ENCODE results near the gene ZNRF1.

Gene ZNRF1

DNA sequence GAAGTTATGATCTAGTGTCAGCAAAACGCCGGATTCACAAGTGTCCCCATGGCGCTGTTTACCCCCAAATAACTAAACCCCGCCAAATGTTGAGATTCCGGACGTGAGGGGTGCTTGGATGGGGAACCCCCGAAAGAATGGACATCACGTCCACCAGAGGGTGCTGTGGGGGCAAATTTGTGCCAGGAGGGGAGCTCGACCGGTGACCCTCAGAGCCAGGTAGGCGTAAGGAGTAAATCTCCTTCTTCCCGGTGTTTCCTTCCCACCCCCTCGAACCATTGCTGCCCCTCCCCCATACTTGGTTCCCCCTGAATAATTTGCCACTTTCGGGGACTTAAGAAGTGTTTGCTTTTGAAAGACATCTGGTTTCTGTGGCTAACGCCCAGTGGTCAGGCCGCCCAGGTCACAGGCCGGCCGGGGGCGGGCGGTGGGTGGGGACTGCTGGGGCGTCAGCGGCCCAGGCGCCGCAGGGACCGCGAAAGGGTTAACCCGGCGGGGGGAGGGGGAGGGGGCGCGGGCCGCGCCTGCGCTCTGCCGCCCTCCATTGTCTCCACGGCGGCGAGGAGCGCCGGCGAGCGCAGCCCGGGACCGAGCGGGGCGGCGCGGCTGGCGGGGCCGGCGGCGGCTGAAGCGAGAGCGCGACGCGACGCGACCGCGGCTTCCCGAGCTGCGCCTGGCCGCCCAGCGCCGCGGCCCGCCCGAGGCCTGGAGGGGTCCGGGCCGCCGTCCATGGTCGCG is at the start of gene ZNRF1:
Gene ZNRF1, plus strand, starts transcription at position 544 of the 738 bp plus-strand sequence. CDS start 648 bp downstream, outside the sequence.
- Histone ChIP-seq H3K9me3 (ENCODE audit: low read depth, low read length) (no peaks in the 10 kb centered on the region), H3K27ac (no peak within 1 kb of the TSS), H3K36me3 (ENCODE audit: insufficient read depth, low read length) (no peaks in the 10 kb centered on the region), H3K4me3 (peak within 1 kb of the TSS; percentile 78), H3K9ac (ENCODE audit: insufficient read length) (peak within 1 kb of the TSS; percentile 69)
- TF ChIP-seq FOXP2 (optimal IDR thresholded peaks at IDR 0.05; ENCODE audit: control extremely low read depth, extremely low read length, insufficient read depth) (no peak), POLR2AphosphoS5 (IDR thresholded peaks at IDR 0.05; ENCODE audit: borderline replicate concordance, low read depth, low read length) (no peak), EZH2 (IDR thresholded peaks at IDR 0.05) (no peak)
- DNase-seq (ENCODE audit: low read depth, low spot score): no peak

DNA sequence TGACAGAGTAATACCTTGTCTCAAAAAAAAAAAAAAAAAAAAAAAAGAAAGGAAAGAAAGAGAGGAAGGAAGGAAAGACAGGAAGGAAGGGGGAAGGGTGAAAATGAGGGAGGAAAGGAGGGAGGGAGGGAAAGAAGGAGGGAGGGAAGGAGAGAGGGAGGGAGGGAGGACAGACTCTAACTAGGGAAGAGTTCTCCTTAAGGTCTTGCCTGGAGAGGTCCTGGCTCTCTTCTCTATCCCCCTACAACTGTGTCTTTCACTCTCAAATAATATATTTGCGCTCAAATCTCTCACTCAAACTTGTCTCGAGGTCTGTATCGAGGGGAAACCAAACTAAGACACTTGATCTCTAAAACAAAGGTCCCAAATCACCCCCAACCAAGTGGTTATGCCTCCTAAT is 49.5 kb upstream of the ZNRF1 start:
- Histone ChIP-seq H3K4me3 (no peak overlapping the region), H3K9ac (ENCODE audit: insufficient read length) (no peak overlapping the region), H3K9me3 (ENCODE audit: low read depth, low read length) (no peaks in the 10 kb centered on the region), H3K36me3 (ENCODE audit: insufficient read depth, low read length) (no peaks in the 10 kb centered on the region), H3K27ac (no peak overlapping the region)
- DNase-seq (ENCODE audit: low read depth, low spot score): no peak
- TF ChIP-seq FOXP2 (optimal IDR thresholded peaks at IDR 0.05; ENCODE audit: control extremely low read depth, extremely low read length, insufficient read depth): no peak
- TF ChIP-seq EZH2 (IDR thresholded peaks at IDR 0.05): no peak
- TF ChIP-seq POLR2AphosphoS5 (IDR thresholded peaks at IDR 0.05; ENCODE audit: borderline replicate concordance, low read depth, low read length): no peak

DNA sequence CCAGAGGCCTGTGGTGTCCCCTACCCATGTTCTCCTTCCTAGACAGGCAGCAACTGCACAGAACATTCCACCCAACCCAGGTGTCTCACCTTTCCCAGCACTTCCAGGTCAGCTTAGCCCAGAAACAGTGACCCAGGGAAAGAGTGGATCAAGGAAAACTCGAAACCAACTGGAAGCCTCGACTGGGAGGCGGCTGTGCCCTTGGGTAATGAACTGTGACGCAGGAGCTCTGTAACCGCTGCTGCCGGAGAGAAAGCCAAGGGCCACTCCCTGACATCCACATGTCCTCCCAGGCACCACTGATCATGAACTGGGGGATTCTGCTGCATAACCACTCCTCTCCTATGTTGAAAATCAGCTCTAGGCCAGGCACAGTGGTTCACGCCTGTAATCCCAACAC is 48.3 kb upstream of the ZNRF1 start:
- no peak for DNase-seq (ENCODE audit: low read depth, low spot score)
- no peak for TF ChIP-seq EZH2 (IDR thresholded peaks at IDR 0.05)
- no peak for TF ChIP-seq FOXP2 (optimal IDR thresholded peaks at IDR 0.05; ENCODE audit: control extremely low read depth, extremely low read length, insufficient read depth)
- TF ChIP-seq POLR2AphosphoS5 (IDR thresholded peaks at IDR 0.05; ENCODE audit: borderline replicate concordance, low read depth, low read length): no peak
- Histone ChIP-seq H3K9ac (ENCODE audit: insufficient read length) (no peak overlapping the region), H3K36me3 (ENCODE audit: insufficient read depth, low read length) (no peaks in the 10 kb centered on the region; the same call in 1 of the 2 replicates), H3K27ac (no peak overlapping the region), H3K9me3 (ENCODE audit: low read depth, low read length) (no peaks in the 10 kb centered on the region), H3K4me3 (no peak overlapping the region)

DNA sequence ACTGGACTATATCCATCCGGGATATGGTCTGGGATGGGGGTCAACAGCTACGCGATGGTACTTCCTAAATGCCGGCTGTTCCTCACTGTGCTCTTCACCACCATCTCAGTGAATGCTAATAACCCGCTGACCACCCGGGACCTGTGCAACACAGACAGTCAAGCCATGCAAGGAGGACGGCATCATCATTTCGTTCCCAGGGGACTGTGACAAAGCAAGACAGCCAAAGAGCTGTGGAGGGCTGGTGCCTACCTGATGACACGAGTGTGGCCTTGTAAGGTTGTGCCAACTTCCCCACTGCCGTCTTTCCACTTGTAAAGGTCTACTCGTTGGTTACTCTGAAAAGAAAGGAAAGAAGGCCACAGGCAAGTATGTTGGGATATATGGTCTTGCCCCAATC is 47.6 kb upstream of the ZNRF1 start:
- H3K9me3 ChIP-seq (ENCODE audit: low read depth, low read length): no peaks in the 10 kb centered on the region
- no peaks in the 10 kb centered on the region; the same call in 1 of the 2 replicates for H3K36me3 ChIP-seq (ENCODE audit: insufficient read depth, low read length)
- no peak overlapping the region for H3K27ac ChIP-seq
- no peak overlapping the region for H3K4me3 ChIP-seq
- H3K9ac ChIP-seq (ENCODE audit: insufficient read length): no peak overlapping the region
- DNase-seq (ENCODE audit: low read depth, low spot score): no peak
- TF ChIP-seq EZH2 (IDR thresholded peaks at IDR 0.05) (no peak), FOXP2 (optimal IDR thresholded peaks at IDR 0.05; ENCODE audit: control extremely low read depth, extremely low read length, insufficient read depth) (no peak), POLR2AphosphoS5 (IDR thresholded peaks at IDR 0.05; ENCODE audit: borderline replicate concordance, low read depth, low read length) (no peak)

DNA sequence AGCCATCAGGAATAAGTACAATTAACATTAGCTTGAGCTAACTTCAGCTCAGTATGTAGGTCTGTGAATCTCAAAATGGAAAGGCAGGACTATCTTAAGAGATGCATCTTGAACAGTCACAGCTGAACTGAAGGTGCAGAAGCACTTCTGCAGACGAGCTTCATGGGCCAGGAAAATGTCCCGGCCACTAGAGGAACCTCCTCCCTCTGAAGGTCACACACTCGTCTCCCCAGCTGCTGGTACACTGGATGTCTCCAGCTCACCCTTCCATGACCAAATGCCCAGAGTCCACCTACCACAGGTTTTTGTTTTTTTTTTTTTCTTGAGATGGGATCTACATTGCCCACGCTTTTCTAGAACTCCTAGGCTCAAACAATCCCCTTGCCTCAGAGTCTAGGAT is 47.1 kb upstream of the ZNRF1 start:
- no peaks in the 10 kb centered on the region; the same call in 1 of the 2 replicates for H3K36me3 ChIP-seq (ENCODE audit: insufficient read depth, low read length)
- no peak for DNase-seq (ENCODE audit: low read depth, low spot score)

DNA sequence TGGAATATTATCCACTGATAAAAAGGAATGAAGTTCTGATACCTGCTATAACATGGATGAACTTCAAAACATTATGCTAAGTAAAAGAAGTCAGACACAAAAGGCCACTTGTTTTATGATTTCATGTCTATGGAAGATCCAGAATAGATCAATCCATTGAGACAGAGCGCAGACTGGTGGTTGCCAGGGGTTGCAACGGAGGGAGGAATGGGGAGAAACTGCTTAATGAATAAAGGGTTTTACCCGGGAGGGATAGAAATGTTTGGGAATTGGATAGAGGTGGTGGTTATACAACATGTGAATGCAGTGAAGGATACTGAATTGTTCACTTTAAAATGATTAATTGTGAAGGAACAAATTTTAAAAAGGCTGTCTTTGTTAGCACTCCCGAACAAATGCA is 44.1 kb upstream of the ZNRF1 start:
- DNase-seq (ENCODE audit: low read depth, low spot score): no peak
- H3K9me3 ChIP-seq (ENCODE audit: low read depth, low read length): no peaks in the 10 kb centered on the region
- no peaks in the 10 kb centered on the region; the same call in 1 of the 2 replicates for H3K36me3 ChIP-seq (ENCODE audit: insufficient read depth, low read length)
- no peak overlapping the region for H3K9ac ChIP-seq (ENCODE audit: insufficient read length)
- TF ChIP-seq POLR2AphosphoS5 (IDR thresholded peaks at IDR 0.05; ENCODE audit: borderline replicate concordance, low read depth, low read length) (no peak), FOXP2 (optimal IDR thresholded peaks at IDR 0.05; ENCODE audit: control extremely low read depth, extremely low read length, insufficient read depth) (no peak), EZH2 (IDR thresholded peaks at IDR 0.05) (no peak)
- H3K4me3 ChIP-seq: no peak overlapping the region
- H3K27ac ChIP-seq: no peak overlapping the region

More for the DNA sequence above, 47.1 kb upstream of the ZNRF1 start:
- TF ChIP-seq EZH2 (IDR thresholded peaks at IDR 0.05) (no peak), POLR2AphosphoS5 (IDR thresholded peaks at IDR 0.05; ENCODE audit: borderline replicate concordance, low read depth, low read length) (no peak), FOXP2 (optimal IDR thresholded peaks at IDR 0.05; ENCODE audit: control extremely low read depth, extremely low read length, insufficient read depth) (no peak)
- no peaks in the 10 kb centered on the region for H3K9me3 ChIP-seq (ENCODE audit: low read depth, low read length)
- H3K27ac ChIP-seq: no peak overlapping the region
- H3K4me3 ChIP-seq: no peak overlapping the region
- no peak overlapping the region for H3K9ac ChIP-seq (ENCODE audit: insufficient read length)

DNA sequence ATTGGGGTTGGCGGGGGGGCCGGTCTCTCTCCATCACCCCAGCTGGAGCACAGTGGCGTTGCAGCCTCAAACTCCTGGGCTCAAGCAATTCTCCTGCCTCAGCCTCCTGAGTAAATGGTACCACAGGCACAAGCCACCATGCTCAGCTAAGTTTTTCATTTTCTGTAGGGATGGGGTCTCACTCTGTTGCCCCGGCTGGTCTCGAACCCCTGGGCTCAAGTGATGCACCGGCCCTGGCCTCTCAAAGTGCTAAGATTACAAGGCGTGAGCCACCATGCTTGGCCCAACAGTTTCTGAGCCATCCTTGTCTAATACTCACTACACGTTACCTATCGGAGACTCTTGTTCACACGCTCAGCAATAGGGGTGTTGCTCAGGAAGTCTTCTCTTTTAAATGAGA is 25.5 kb upstream of the ZNRF1 start:
- no peak for TF ChIP-seq EZH2 (IDR thresholded peaks at IDR 0.05)
- no peak for TF ChIP-seq FOXP2 (optimal IDR thresholded peaks at IDR 0.05; ENCODE audit: control extremely low read depth, extremely low read length, insufficient read depth)
- no peak for TF ChIP-seq POLR2AphosphoS5 (IDR thresholded peaks at IDR 0.05; ENCODE audit: borderline replicate concordance, low read depth, low read length)
- DNase-seq (ENCODE audit: low read depth, low spot score): no peak
- Histone ChIP-seq H3K9ac (ENCODE audit: insufficient read length) (no peak overlapping the region), H3K9me3 (ENCODE audit: low read depth, low read length) (no peaks in the 10 kb centered on the region), H3K27ac (no peak overlapping the region), H3K4me3 (no peak overlapping the region), H3K36me3 (ENCODE audit: insufficient read depth, low read length) (no peaks in the 10 kb centered on the region)

DNA sequence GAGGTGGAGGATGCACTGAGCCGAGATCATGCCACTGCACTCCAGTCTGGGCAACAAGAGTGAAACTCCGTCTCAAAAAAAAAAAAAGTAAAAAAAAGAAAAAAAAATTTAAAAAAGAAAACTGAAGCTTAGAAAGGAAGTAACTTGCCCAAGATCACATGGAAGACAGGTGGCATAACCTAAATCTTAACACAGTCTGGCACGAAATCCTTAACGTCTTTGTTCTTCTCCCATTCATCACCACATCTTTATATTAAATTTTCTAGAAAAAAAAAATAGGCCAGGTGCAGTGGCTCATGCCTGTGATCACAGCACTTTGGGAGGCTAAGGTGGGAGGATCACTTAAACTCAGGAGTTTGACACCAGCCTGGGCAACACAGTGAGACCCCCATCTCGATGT is 23.2 kb upstream of the ZNRF1 start:
- no peak overlapping the region for H3K4me3 ChIP-seq
- no peak overlapping the region for H3K9ac ChIP-seq (ENCODE audit: insufficient read length)
- DNase-seq (ENCODE audit: low read depth, low spot score): no peak
- H3K36me3 ChIP-seq (ENCODE audit: insufficient read depth, low read length): no peaks in the 10 kb centered on the region
- TF ChIP-seq EZH2 (IDR thresholded peaks at IDR 0.05) (no peak), FOXP2 (optimal IDR thresholded peaks at IDR 0.05; ENCODE audit: control extremely low read depth, extremely low read length, insufficient read depth) (no peak), POLR2AphosphoS5 (IDR thresholded peaks at IDR 0.05; ENCODE audit: borderline replicate concordance, low read depth, low read length) (no peak)
- no peak overlapping the region for H3K27ac ChIP-seq
- H3K9me3 ChIP-seq (ENCODE audit: low read depth, low read length): no peaks in the 10 kb centered on the region
